HCT116 (cell line): ENCODE data around the gene TM7SF3. TPM values are rescaled to one million over a fixed set of nuclear protein-coding genes. Genes with fewer than 3 reads are reported as not detected.

ENCODE experiments used
- ATAC-seq: fragments of 200-7000 bp; cut with Tn5 transposase; 2 replicates; pipeline ENCODE4 v1.9.1; 2020; ENCODE audit warnings: mild to moderate bottlenecking, moderate library complexity
- BruUV-seq: library from RNA; stranded (reverse); fragments of 400-500 nt; replicated peaks from 2 replicates; lab custom pipeline; 2021; lab: Mats Ljungman, UMichigan
- CTCF ChIA-PET: fragments of 300-600 bp; sonication (Branson Sonifier 250); formaldehyde crosslinking; loops from one replicate; lab custom pipeline; 2021; ENCODE audit warnings: antibody characterized with exemption; lab: Charles Lee
- POLR2A ChIA-PET: fragments of 300-600, 350-600 bp; sonication (Branson Sonifier 250); formaldehyde crosslinking; loops from one replicate; lab custom pipeline; 2021; ENCODE audit warnings: antibody characterized with exemption; lab: Charles Lee
- RAD21 ChIA-PET, 2 experiments: fragments of 300-600 bp; sonication (Branson Sonifier 250); formaldehyde crosslinking; loops; one replicate each; lab custom pipeline; 2023; ENCODE audit warnings: low total read pairs in 2 of 2; ENCODE audit not compliant: uncharacterized antibody in 2 of 2, unreplicated experiment in 2 of 2, low non-redundant PET in 1 of 2; lab: Charles Lee
- DNase-seq: peaks from one replicate; pipeline ENCODE4 v3.0.0-alpha.2; 2010; ENCODE audit warnings: low read depth, low spot score
- H2AFZ ChIP-seq: fragments of 200-600 bp; shearing (Covaris generic), sonication (generic); 2 replicates; pipeline ENCODE4 v1.6.1; 2017; ENCODE audit warnings: low read depth, mixed run types, mixed read lengths, antibody characterized with exemption, low read length; ENCODE audit not compliant: poor library complexity, severe bottlenecking
- H3K27ac ChIP-seq: 2 replicates; pipeline ENCODE4 v1.5.1; 2012; ENCODE audit warnings: low read depth, low read length
- H3K27me3 ChIP-seq: fragments of 200-600 bp; sonication (generic); 2 replicates; pipeline ENCODE4 v1.6.1; 2016; ENCODE audit warnings: mixed run types, low read length, mixed read lengths; ENCODE audit not compliant: insufficient read depth
- H3K36me3 ChIP-seq, 2 experiments: fragments of 200-500 bp in 1 of 2; fragments of 200-600 bp in 1 of 2; sonication (Bioruptor generic) in 1 of 2; sonication (generic) in 1 of 2; 2 replicates each; pipeline versions ENCODE4 v1.5.1 to v1.6.1; 2014 to 2016; ENCODE audit warnings: low read length in 2 of 2, inconsistent platforms in 1 of 2, mixed read lengths in 1 of 2, mixed run types in 1 of 2; ENCODE audit not compliant: insufficient read depth in 2 of 2, control insufficient read depth in 1 of 2
- H3K4me1 ChIP-seq, 2 experiments: fragments of 200-600 bp in 1 of 2; sonication (generic) in 1 of 2; 2 replicates each; pipeline versions ENCODE4 v1.5.1 to v1.6.1; 2012 to 2017; ENCODE audit warnings: low read length in 2 of 2, inconsistent platforms in 1 of 2, mild to moderate bottlenecking in 1 of 2, mixed read lengths in 1 of 2, mixed run types in 1 of 2, moderate library complexity in 1 of 2; ENCODE audit not compliant: insufficient read depth in 2 of 2, control insufficient read depth in 1 of 2
- H3K4me2 ChIP-seq: fragments of 200-600 bp; sonication (generic); 2 replicates; pipeline ENCODE4 v1.6.1; 2017; ENCODE audit warnings: mixed run types, low read length, mixed read lengths
- H3K4me3 ChIP-seq, 2 experiments: fragments of 200-600 bp in 1 of 2; sonication (generic) in 1 of 2; replicated peaks in 1 of 2; 2 replicates each; pipeline ENCODE4 v1.5.1; 2011 to 2016; ENCODE audit warnings: low read length in 2 of 2, control low read depth in 1 of 2, low read depth in 1 of 2, mild to moderate bottlenecking in 1 of 2, mixed read lengths in 1 of 2, mixed run types in 1 of 2
- H3K79me2 ChIP-seq: fragments of 200-600 bp; sonication (generic); 2 replicates; pipeline ENCODE4 v1.6.1; 2017; ENCODE audit warnings: mild to moderate bottlenecking, mixed run types, low read length, moderate library complexity, mixed read lengths; ENCODE audit not compliant: insufficient read depth
- H3K9ac ChIP-seq: fragments of 200-600 bp; sonication (generic); 2 replicates; pipeline ENCODE4 v1.6.1; 2016; ENCODE audit warnings: low read length, mixed read lengths
- H3K9me2 ChIP-seq: fragments of 200-600 bp; sonication (generic), shearing (Covaris generic); 2 replicates; pipeline ENCODE4 v1.6.1; 2017; ENCODE audit warnings: mixed run types, mild to moderate bottlenecking, moderate library complexity; ENCODE audit not compliant: insufficient read depth
- H3K9me3 ChIP-seq, 2 experiments: fragments of 200-500 bp in 1 of 2; fragments of 200-600 bp in 1 of 2; sonication (Bioruptor generic) in 1 of 2; sonication (generic) in 1 of 2; 2 replicates each; pipeline ENCODE4 v1.6.1; 2014 to 2017; ENCODE audit warnings: low read length in 2 of 2, mixed read lengths in 2 of 2, inconsistent platforms in 1 of 2, low read depth in 1 of 2, mild to moderate bottlenecking in 1 of 2, mixed run types in 1 of 2, moderate library complexity in 1 of 2; ENCODE audit not compliant: control insufficient read depth in 1 of 2, insufficient read depth in 1 of 2
- H4K20me1 ChIP-seq: fragments of 200-600 bp; sonication (generic), shearing (Covaris generic); 2 replicates; pipeline ENCODE4 v1.6.1; 2017; ENCODE audit warnings: mixed run types, mild to moderate bottlenecking, moderate library complexity; ENCODE audit not compliant: insufficient read depth
- CBX3 ChIP-seq: IDR thresholded peaks from 2 replicates; pipeline ENCODE4 v1.6.1; 2012; ENCODE audit warnings: low read depth
- CEBPB ChIP-seq: IDR thresholded peaks from 2 replicates; pipeline ENCODE4 v1.6.1; 2012; ENCODE audit warnings: low read depth
- ELF1 ChIP-seq: IDR thresholded peaks from 2 replicates; pipeline ENCODE4 v1.6.1; 2012; ENCODE audit warnings: low read depth, borderline replicate concordance
- EZH2 ChIP-seq: fragments of 200-600 bp; sonication (generic); IDR thresholded peaks from 2 replicates; pipeline ENCODE4 v1.6.1; 2017; ENCODE audit warnings: antibody characterized with exemption, mixed run types
- EZH2phosphoT487 ChIP-seq: fragments of 200-600 bp; IDR thresholded peaks from 2 replicates; pipeline ENCODE4 v1.6.1; 2018; ENCODE audit warnings: antibody characterized with exemption, borderline replicate concordance
- POLR2A ChIP-seq: IDR thresholded peaks from 2 replicates; pipeline ENCODE4 v1.7.0; 2011; ENCODE audit warnings: borderline replicate concordance; ENCODE audit not compliant: insufficient read depth, insufficient read length; ENCODE audit errors: extremely low read depth
- POLR2AphosphoS5 ChIP-seq: IDR thresholded peaks from 2 replicates; pipeline ENCODE4 v1.6.1; 2011; ENCODE audit warnings: mild to moderate bottlenecking, low read depth, low read length, moderate library complexity
- RAD21 ChIP-seq: IDR thresholded peaks from 2 replicates; pipeline ENCODE4 v1.6.1; 2012; ENCODE audit warnings: low read depth, mild to moderate bottlenecking
- SIN3A ChIP-seq: IDR thresholded peaks from 2 replicates; pipeline ENCODE4 v1.6.1; 2012; ENCODE audit warnings: low read depth
- SP1 ChIP-seq: IDR thresholded peaks from 2 replicates; pipeline ENCODE4 v1.6.1; 2012; ENCODE audit warnings: low read depth
- SRF ChIP-seq: IDR thresholded peaks from 2 replicates; pipeline ENCODE4 v1.6.1; 2012; ENCODE audit warnings: low read depth
- ZFX ChIP-seq: fragments of 450-650 bp; IDR thresholded peaks from 2 replicates; pipeline ENCODE4 v1.6.1; 2017
- intact Hi-C: fragments of 100-400 bp; cut with micrococcal nuclease; formaldehyde crosslinking; loops from 2 replicates; pipeline ENCODE4 v1.10.0; 2022
- total RNA-seq: library from RNA; stranded (reverse); gene quantifications from one replicate; pipeline ENCODE4 v1.2.1, GENCODE V29; 2021; ENCODE audit not compliant: unreplicated experiment
- TF ChIP-seq, protein P1 (sequence below): IDR thresholded peaks from 2 replicates; pipeline ENCODE4 v1.6.1; 2012
- TF ChIP-seq, protein P2 (sequence below): IDR thresholded peaks from 2 replicates; pipeline ENCODE4 v1.6.1; 2011; ENCODE audit warnings: mild to moderate bottlenecking, low read length, moderate library complexity; ENCODE audit not compliant: insufficient replicate concordance; ENCODE audit errors: extremely low read depth
- TF ChIP-seq, protein P3 (sequence below), 3 experiments: fragments of 200-600 bp in 1 of 3; sonication (generic) in 1 of 3; IDR thresholded peaks in 2 of 3; conservative IDR thresholded peaks in 1 of 3; 2 replicates each; pipeline ENCODE4 v1.5.1; 2012 to 2017; ENCODE audit warnings: low read depth in 2 of 3, low read length in 2 of 3, antibody characterized with exemption in 1 of 3, borderline replicate concordance in 1 of 3, control low read depth in 1 of 3, mild to moderate bottlenecking in 1 of 3, mixed read lengths in 1 of 3, mixed run types in 1 of 3, moderate library complexity in 1 of 3; ENCODE audit not compliant: insufficient read depth in 1 of 3
- TF ChIP-seq, protein P4 (sequence below): IDR thresholded peaks from 2 replicates; pipeline ENCODE4 v1.6.1; 2012

Gene TM7SF3
- total RNA-seq, 1 experiment from 2014 or later: 46.5 TPM

DNA sequence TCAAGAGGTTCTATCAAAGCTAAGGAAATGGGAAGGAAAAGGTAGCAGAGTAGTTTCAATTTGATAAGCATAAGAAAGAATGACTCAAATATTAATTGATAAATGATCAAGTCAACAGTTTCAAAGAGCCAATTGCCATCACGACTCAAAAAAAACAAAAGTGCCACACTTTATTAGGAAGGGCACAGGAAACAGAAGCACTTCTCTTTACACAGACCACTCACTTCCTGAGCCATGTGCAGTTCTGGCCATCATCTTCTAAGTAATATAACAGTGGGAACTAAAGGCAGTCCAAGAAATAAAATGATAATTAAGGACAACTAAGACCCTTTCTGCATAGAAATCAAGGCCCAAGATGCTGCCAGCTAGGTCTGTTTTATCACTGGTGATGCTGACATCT, 13.2 kb downstream of the TM7SF3 start:
- Histone ChIP-seq H2AFZ (no peak overlapping the region), H3K9ac (no peak overlapping the region), H3K36me3 (peaks cover 0 to 4% of the 10 kb centered on the region in 2 experiments; a peak in 1 of 4 replicates), H4K20me1 (no peaks in the 10 kb centered on the region), H3K4me3 (no peak overlapping the region), H3K9me3 (no peaks in the 10 kb centered on the region), H3K79me2 (peaks cover 15% of the 10 kb centered on the region), H3K27ac (no peak overlapping the region), H3K4me2 (no peak overlapping the region), H3K27me3 (no peaks in the 10 kb centered on the region), H3K9me2 (no peaks in the 10 kb centered on the region), H3K4me1 (no peaks in the 10 kb centered on the region)
- ChIA-PET CTCF (interaction anchor here (0.9 to 1.9 kb wide), 2 partner anchors 13 to 14 kb away, joined by 3 to 6 read pairs; partner anchors contain the start of gene TM7SF3), POLR2A (interaction anchor here (1.4 kb wide), 1 partner anchor 22 kb away, joined by 3 read pairs; the partner anchor contains the start of gene MED21), RAD21 (no interaction called here)
- DNase-seq (no peak), ATAC-seq (no peak)
- TF ChIP-seq CBX3 (no peak), SP1 (no peak), RAD21 (no peak), POLR2AphosphoS5 (no peak), EZH2phosphoT487 (no peak), EZH2 (no peak), POLR2A (no peak), SIN3A (no peak), CEBPB (no peak), SRF (no peak), ZFX (no peak), ELF1 (no peak)
- TF ChIP-seq, protein P1, sequence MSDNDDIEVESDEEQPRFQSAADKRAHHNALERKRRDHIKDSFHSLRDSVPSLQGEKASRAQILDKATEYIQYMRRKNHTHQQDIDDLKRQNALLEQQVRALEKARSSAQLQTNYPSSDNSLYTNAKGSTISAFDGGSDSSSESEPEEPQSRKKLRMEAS: no peak
- TF ChIP-seq, protein P2, sequence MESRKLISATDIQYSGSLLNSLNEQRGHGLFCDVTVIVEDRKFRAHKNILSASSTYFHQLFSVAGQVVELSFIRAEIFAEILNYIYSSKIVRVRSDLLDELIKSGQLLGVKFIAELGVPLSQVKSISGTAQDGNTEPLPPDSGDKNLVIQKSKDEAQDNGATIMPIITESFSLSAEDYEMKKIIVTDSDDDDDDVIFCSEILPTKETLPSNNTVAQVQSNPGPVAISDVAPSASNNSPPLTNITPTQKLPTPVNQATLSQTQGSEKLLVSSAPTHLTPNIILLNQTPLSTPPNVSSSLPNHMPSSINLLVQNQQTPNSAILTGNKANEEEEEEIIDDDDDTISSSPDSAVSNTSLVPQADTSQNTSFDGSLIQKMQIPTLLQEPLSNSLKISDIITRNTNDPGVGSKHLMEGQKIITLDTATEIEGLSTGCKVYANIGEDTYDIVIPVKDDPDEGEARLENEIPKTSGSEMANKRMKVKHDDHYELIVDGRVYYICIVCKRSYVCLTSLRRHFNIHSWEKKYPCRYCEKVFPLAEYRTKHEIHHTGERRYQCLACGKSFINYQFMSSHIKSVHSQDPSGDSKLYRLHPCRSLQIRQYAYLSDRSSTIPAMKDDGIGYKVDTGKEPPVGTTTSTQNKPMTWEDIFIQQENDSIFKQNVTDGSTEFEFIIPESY: no peak
- TF ChIP-seq, protein P3, sequence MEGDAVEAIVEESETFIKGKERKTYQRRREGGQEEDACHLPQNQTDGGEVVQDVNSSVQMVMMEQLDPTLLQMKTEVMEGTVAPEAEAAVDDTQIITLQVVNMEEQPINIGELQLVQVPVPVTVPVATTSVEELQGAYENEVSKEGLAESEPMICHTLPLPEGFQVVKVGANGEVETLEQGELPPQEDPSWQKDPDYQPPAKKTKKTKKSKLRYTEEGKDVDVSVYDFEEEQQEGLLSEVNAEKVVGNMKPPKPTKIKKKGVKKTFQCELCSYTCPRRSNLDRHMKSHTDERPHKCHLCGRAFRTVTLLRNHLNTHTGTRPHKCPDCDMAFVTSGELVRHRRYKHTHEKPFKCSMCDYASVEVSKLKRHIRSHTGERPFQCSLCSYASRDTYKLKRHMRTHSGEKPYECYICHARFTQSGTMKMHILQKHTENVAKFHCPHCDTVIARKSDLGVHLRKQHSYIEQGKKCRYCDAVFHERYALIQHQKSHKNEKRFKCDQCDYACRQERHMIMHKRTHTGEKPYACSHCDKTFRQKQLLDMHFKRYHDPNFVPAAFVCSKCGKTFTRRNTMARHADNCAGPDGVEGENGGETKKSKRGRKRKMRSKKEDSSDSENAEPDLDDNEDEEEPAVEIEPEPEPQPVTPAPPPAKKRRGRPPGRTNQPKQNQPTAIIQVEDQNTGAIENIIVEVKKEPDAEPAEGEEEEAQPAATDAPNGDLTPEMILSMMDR (IDR thresholded peaks at IDR 0.05 in 2 of 3, conservative IDR thresholded peaks at IDR 0.05 in 1 of 3; ENCODE audit: borderline replicate concordance in 1 of 3, insufficient read depth in 1 of 3, low read depth in 2 of 3, low read length in 2 of 3): no peak
- TF ChIP-seq, protein P4, sequence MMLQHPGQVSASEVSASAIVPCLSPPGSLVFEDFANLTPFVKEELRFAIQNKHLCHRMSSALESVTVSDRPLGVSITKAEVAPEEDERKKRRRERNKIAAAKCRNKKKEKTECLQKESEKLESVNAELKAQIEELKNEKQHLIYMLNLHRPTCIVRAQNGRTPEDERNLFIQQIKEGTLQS: no peak
- intact Hi-C loops: no loop called here
- BruUV-seq: no TSS peak
